GM23338 (cell line): Measurements from ENCODE around the gene GALNT15. TPM values are rescaled to one million over a fixed set of nuclear protein-coding genes. Genes with fewer than 3 reads are reported as not detected.
A peak's percentile ranks its signal among the peaks of the same experiment; 100 is the strongest.

Source experiments
- ATAC-seq: fragments of 200-7000 bp; cut with Tn5 transposase; 3 replicates; pipeline ENCODE4 v1.9.1; 2020
- DNase-seq: peaks from one replicate; pipeline ENCODE4 v3.0.0-alpha.2; 2015; ENCODE audit warnings: low spot score
- H2AFZ ChIP-seq: fragments of 200-600 bp; sonication (generic); 2 replicates; pipeline ENCODE4 v1.8.0; 2016; ENCODE audit warnings: antibody characterized with exemption, mild to moderate bottlenecking, moderate library complexity
- H3F3A ChIP-seq: fragments of 200-600 bp; sonication (generic); replicated peaks from 2 replicates; pipeline ENCODE4 v1.8.0; 2017; ENCODE audit warnings: antibody characterized with exemption, mixed run types, low read depth
- H3K27ac ChIP-seq: fragments of 200-600 bp; sonication (generic); 2 replicates; pipeline ENCODE4 v1.6.1; 2016; ENCODE audit warnings: low read depth
- H3K27me3 ChIP-seq: fragments of 200-600 bp; sonication (generic); 2 replicates; pipeline ENCODE4 v1.8.0; 2016; ENCODE audit warnings: mild to moderate bottlenecking, mixed run types, moderate library complexity; ENCODE audit not compliant: insufficient read depth
- H3K36me3 ChIP-seq: fragments of 200-600 bp; sonication (generic); 2 replicates; pipeline ENCODE4 v1.8.0; 2016; ENCODE audit warnings: mild to moderate bottlenecking; ENCODE audit not compliant: insufficient read depth
- H3K4me1 ChIP-seq: fragments of 200-600 bp; sonication (generic); 2 replicates; pipeline ENCODE4 v1.8.0; 2016; ENCODE audit warnings: mild to moderate bottlenecking, moderate library complexity; ENCODE audit not compliant: insufficient read depth
- H3K4me2 ChIP-seq: fragments of 200-600 bp; sonication (generic); 2 replicates; pipeline ENCODE4 v1.7.1; 2017; ENCODE audit warnings: mixed run types
- H3K4me3 ChIP-seq: fragments of 200-600 bp; sonication (generic); 2 replicates; pipeline ENCODE4 v1.6.1; 2016; ENCODE audit warnings: mixed run types
- H3K79me2 ChIP-seq: fragments of 200-600 bp; sonication (generic); replicated peaks from 2 replicates; pipeline ENCODE4 v1.8.0; 2017; ENCODE audit warnings: mild to moderate bottlenecking; ENCODE audit not compliant: insufficient read depth
- H3K9me2 ChIP-seq: fragments of 200-600 bp; sonication (generic); 2 replicates; pipeline ENCODE4 v1.8.0; 2017; ENCODE audit not compliant: insufficient read depth
- H4K20me1 ChIP-seq: fragments of 200-600 bp; sonication (generic); replicated peaks from 2 replicates; pipeline ENCODE4 v1.8.0; 2017; ENCODE audit warnings: mild to moderate bottlenecking; ENCODE audit not compliant: insufficient read depth
- H3K27ac Mint-ChIP-seq: 2 replicates; pipeline ENCODE4 v1.8.0; 2020; ENCODE audit warnings: inconsistent platforms, mild to moderate bottlenecking, moderate library complexity, mixed read lengths
- H3K27me3 Mint-ChIP-seq: 3 replicates; pipeline ENCODE4 v1.8.0; 2022; ENCODE audit warnings: low read depth, mild to moderate bottlenecking, moderate library complexity, mixed read lengths, inconsistent platforms; ENCODE audit not compliant: insufficient read depth, poor library complexity
- H3K36me3 Mint-ChIP-seq: 3 replicates; pipeline ENCODE4 v1.8.0; 2021; ENCODE audit warnings: low read depth, mild to moderate bottlenecking, inconsistent platforms, moderate library complexity, mixed read lengths
- H3K4me1 Mint-ChIP-seq: 3 replicates; pipeline ENCODE4 v1.8.0; 2020; ENCODE audit warnings: mild to moderate bottlenecking, inconsistent platforms, mixed read lengths
- H3K4me3 Mint-ChIP-seq: 3 replicates; pipeline ENCODE4 v1.8.0; 2021; ENCODE audit warnings: moderate library complexity, mild to moderate bottlenecking, inconsistent platforms, mixed read lengths
- H3K9me3 Mint-ChIP-seq: 3 replicates; pipeline ENCODE4 v1.8.0; 2020; ENCODE audit warnings: moderate library complexity, mild to moderate bottlenecking, inconsistent platforms, mixed read lengths
- CREB1 ChIP-seq: fragments of 250-450 bp; sonication (Bioruptor Pico); IDR thresholded peaks from 2 replicates; pipeline ENCODE4 v1.5.0; 2020; ENCODE audit warnings: low read depth, mild to moderate bottlenecking, moderate library complexity
- EZH2 ChIP-seq: fragments of 200-600 bp; sonication (generic); IDR thresholded peaks from one replicate; pipeline ENCODE4 v1.8.0; 2017; ENCODE audit warnings: antibody characterized with exemption, mild to moderate bottlenecking, low read depth; ENCODE audit not compliant: unreplicated experiment
- EZH2phosphoT487 ChIP-seq: fragments of 200-600 bp; sonication (generic); IDR thresholded peaks from one replicate; pipeline ENCODE4 v1.8.1; 2018; ENCODE audit warnings: antibody characterized with exemption; ENCODE audit not compliant: unreplicated experiment
- JUNB ChIP-seq: IDR thresholded peaks from one replicate; pipeline ENCODE4 v1.6.1; 2016; ENCODE audit warnings: antibody characterized with exemption; ENCODE audit not compliant: unreplicated experiment
- NANOG ChIP-seq: IDR thresholded peaks from 2 replicates; pipeline ENCODE4 v1.6.1; 2016; ENCODE audit warnings: antibody characterized with exemption, borderline replicate concordance
- POLR2AphosphoS5 ChIP-seq: IDR thresholded peaks from 2 replicates; pipeline ENCODE4 v1.6.1; 2016; ENCODE audit warnings: antibody characterized with exemption, low read depth
- STAT1 ChIP-seq: IDR thresholded peaks from one replicate; pipeline ENCODE4 v1.6.1; 2016; ENCODE audit warnings: antibody characterized with exemption; ENCODE audit not compliant: unreplicated experiment
- ZNF114 ChIP-seq: fragments of 250-450 bp; sonication (Bioruptor Pico); IDR thresholded peaks from 2 replicates; pipeline ENCODE4 v1.5.0; 2020; ENCODE audit warnings: mild to moderate bottlenecking, moderate library complexity
- ZNF331 ChIP-seq: fragments of 250-450 bp; sonication (Bioruptor Pico); IDR thresholded peaks from 2 replicates; pipeline ENCODE4 v1.5.0; 2020; ENCODE audit warnings: low read depth, mild to moderate bottlenecking, moderate library complexity
- polyA plus RNA-seq: library from polyadenylated mRNA; unstranded; fragments of >200 nt; fragmentation: Nextera tagmentation; extraction: Ambion mirVana; gene quantifications from 2 replicates; pipeline ENCODE4 v1.2.1, GENCODE V29; 2016
- total RNA-seq: library from RNA; depleted of rRNA; stranded (reverse); fragments of >200 nt; shearing (Covaris generic); gene quantifications from 2 replicates; pipeline ENCODE4 v1.2.3, GENCODE V29; 2014
- TF ChIP-seq, protein P1 (sequence below): IDR thresholded peaks from one replicate; pipeline ENCODE4 v1.6.1; 2018; ENCODE audit warnings: antibody characterized with exemption; ENCODE audit not compliant: unreplicated experiment
- TF ChIP-seq, protein P2 (sequence below), 2 experiments: fragments of 200-600 bp in 1 of 2; sonication (generic) in 1 of 2; conservative IDR thresholded peaks; 2 replicates each; pipeline versions ENCODE4 v1.5.1 to v1.6.1; 2016 to 2017; ENCODE audit warnings: antibody characterized with exemption in 2 of 2, low read depth in 2 of 2, mild to moderate bottlenecking in 2 of 2, moderate library complexity in 1 of 2
- TF ChIP-seq, protein P3 (sequence below): IDR thresholded peaks from 2 replicates; pipeline ENCODE4 v1.6.1; 2016; ENCODE audit warnings: antibody characterized with exemption

Gene GALNT15
- total and polyA plus RNA-seq, 2 experiments from 2014 or later, result 0.06 to 0.35 TPM

DNA sequence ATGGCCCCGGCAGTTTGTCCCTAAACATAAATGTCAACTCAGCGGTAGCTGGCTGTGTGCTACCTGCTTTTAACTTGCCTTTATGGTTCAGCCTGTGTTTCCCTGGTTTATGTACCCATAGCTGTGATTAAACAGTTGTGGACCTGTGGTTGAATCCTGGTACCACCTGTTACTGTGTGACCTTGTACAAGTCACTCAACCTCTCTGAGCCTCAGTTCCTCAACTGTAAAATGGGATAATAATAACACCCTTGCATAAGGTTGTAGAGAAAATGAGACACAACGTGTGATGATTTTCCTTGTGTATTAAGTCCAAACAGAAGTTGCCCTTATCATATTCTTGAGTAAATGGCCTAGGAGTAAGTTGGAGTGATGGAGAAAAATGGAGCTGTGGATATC, 6.3 kb downstream of the GALNT15 start (continued):
- TF ChIP-seq, protein P1, sequence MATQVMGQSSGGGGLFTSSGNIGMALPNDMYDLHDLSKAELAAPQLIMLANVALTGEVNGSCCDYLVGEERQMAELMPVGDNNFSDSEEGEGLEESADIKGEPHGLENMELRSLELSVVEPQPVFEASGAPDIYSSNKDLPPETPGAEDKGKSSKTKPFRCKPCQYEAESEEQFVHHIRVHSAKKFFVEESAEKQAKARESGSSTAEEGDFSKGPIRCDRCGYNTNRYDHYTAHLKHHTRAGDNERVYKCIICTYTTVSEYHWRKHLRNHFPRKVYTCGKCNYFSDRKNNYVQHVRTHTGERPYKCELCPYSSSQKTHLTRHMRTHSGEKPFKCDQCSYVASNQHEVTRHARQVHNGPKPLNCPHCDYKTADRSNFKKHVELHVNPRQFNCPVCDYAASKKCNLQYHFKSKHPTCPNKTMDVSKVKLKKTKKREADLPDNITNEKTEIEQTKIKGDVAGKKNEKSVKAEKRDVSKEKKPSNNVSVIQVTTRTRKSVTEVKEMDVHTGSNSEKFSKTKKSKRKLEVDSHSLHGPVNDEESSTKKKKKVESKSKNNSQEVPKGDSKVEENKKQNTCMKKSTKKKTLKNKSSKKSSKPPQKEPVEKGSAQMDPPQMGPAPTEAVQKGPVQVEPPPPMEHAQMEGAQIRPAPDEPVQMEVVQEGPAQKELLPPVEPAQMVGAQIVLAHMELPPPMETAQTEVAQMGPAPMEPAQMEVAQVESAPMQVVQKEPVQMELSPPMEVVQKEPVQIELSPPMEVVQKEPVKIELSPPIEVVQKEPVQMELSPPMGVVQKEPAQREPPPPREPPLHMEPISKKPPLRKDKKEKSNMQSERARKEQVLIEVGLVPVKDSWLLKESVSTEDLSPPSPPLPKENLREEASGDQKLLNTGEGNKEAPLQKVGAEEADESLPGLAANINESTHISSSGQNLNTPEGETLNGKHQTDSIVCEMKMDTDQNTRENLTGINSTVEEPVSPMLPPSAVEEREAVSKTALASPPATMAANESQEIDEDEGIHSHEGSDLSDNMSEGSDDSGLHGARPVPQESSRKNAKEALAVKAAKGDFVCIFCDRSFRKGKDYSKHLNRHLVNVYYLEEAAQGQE, result no peak
- TF ChIP-seq CREB1 (CRISPR knock-in tag) (no peak), EZH2 (no peak), ZNF114 (CRISPR knock-in tag) (no peak), NANOG (no peak), JUNB (no peak), POLR2AphosphoS5 (no peak)

DNA sequence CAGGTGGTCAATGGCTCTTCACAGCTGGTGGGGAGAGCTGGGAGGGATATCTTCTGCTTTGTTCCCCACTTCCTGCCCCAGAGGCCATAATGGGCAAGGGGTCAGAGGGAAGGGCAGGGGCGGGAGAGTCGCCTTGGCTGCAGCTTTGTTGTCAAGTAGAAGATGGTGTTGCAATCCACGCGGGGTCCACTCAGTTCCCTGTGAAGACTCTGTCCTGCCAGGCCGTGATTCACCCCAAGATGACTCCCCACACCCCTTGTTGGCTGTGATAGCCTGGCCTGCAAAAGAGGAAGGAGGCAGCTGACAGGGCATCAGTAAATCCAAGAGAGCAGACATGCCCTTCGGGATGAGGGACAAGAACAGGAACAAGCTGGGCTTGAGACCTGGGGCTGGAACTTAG, 6.9 kb downstream of the GALNT15 start:
- peaks cover 13% of the 10 kb centered on the region for H3K4me1 Mint-ChIP-seq
- no peaks in the 10 kb centered on the region for H3K36me3 ChIP-seq
- H3K4me3 Mint-ChIP-seq, result no peak overlapping the region
- no peak overlapping the region for H3K4me2 ChIP-seq
- peak overlapping the region; percentile 52; the same call in 1 of the 2 replicates for H2AFZ ChIP-seq
- H4K20me1 ChIP-seq, result no peaks in the 10 kb centered on the region
- H3K27me3 ChIP-seq, result no peaks in the 10 kb centered on the region
- no peak for ATAC-seq
- no peaks in the 10 kb centered on the region for H3K4me1 ChIP-seq
- no peaks in the 10 kb centered on the region for H3F3A ChIP-seq
- no peaks in the 10 kb centered on the region for H3K79me2 ChIP-seq
- no peaks in the 10 kb centered on the region for H3K27me3 Mint-ChIP-seq
- no peaks in the 10 kb centered on the region for H3K9me3 Mint-ChIP-seq
- no peaks in the 10 kb centered on the region for H3K36me3 Mint-ChIP-seq
- no peak overlapping the region for H3K27ac ChIP-seq
- H3K27ac Mint-ChIP-seq, result no peak overlapping the region
- no peaks in the 10 kb centered on the region for H3K9me2 ChIP-seq
- H3K4me3 ChIP-seq, result no peak overlapping the region
- DNase-seq, result no peak
- TF ChIP-seq ZNF331 (CRISPR knock-in tag) (no peak), POLR2AphosphoS5 (no peak), NANOG (no peak), JUNB (no peak), STAT1 (no peak), EZH2phosphoT487 (no peak), ZNF114 (CRISPR knock-in tag) (no peak), CREB1 (CRISPR knock-in tag) (no peak)
- TF ChIP-seq, protein P1, result no peak
- TF ChIP-seq, protein P2, sequence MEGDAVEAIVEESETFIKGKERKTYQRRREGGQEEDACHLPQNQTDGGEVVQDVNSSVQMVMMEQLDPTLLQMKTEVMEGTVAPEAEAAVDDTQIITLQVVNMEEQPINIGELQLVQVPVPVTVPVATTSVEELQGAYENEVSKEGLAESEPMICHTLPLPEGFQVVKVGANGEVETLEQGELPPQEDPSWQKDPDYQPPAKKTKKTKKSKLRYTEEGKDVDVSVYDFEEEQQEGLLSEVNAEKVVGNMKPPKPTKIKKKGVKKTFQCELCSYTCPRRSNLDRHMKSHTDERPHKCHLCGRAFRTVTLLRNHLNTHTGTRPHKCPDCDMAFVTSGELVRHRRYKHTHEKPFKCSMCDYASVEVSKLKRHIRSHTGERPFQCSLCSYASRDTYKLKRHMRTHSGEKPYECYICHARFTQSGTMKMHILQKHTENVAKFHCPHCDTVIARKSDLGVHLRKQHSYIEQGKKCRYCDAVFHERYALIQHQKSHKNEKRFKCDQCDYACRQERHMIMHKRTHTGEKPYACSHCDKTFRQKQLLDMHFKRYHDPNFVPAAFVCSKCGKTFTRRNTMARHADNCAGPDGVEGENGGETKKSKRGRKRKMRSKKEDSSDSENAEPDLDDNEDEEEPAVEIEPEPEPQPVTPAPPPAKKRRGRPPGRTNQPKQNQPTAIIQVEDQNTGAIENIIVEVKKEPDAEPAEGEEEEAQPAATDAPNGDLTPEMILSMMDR (conservative IDR thresholded peaks at IDR 0.05; ENCODE audit: low read depth in 2 of 2), result no peak
- TF ChIP-seq, protein P3, sequence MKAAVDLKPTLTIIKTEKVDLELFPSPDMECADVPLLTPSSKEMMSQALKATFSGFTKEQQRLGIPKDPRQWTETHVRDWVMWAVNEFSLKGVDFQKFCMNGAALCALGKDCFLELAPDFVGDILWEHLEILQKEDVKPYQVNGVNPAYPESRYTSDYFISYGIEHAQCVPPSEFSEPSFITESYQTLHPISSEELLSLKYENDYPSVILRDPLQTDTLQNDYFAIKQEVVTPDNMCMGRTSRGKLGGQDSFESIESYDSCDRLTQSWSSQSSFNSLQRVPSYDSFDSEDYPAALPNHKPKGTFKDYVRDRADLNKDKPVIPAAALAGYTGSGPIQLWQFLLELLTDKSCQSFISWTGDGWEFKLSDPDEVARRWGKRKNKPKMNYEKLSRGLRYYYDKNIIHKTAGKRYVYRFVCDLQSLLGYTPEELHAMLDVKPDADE, result no peak
